NT2/D1 (cell line): Measurements from ENCODE around the gene PIGL.
A peak's percentile ranks its signal among the peaks of the same experiment; 100 is the strongest.
"Not testable (repeated sequence)": the region's sequence is repeated elsewhere in the genome, so short reads cannot be mapped to it uniquely, and the experiment has no call there.

ENCODE experiments used
- DNase-seq: peaks from one replicate; pipeline ENCODE4 v3.0.0-alpha.2; 2011; ENCODE audit warnings: low read depth, low spot score
- H3K27me3 ChIP-seq: 2 replicates; pipeline ENCODE4 v1.6.0; 2011; ENCODE audit warnings: mild to moderate bottlenecking; ENCODE audit not compliant: insufficient read length, insufficient read depth
- H3K36me3 ChIP-seq: 2 replicates; pipeline ENCODE4 v1.6.1; 2011; ENCODE audit warnings: mild to moderate bottlenecking, low read length, mixed read lengths; ENCODE audit not compliant: insufficient read depth, insufficient read length
- H3K4me1 ChIP-seq: 2 replicates; pipeline ENCODE4 v1.5.1; 2011; ENCODE audit not compliant: insufficient read depth, insufficient read length
- H3K4me3 ChIP-seq: 2 replicates; pipeline ENCODE4 v1.5.1; 2011; ENCODE audit warnings: low read depth; ENCODE audit not compliant: insufficient read length
- H3K9ac ChIP-seq: 2 replicates; pipeline ENCODE4 v1.6.0; 2011; ENCODE audit warnings: low read depth; ENCODE audit not compliant: insufficient read length
- H3K9me3 ChIP-seq: 2 replicates; pipeline ENCODE4 v1.5.1; 2011; ENCODE audit warnings: mild to moderate bottlenecking, low read length; ENCODE audit not compliant: insufficient read depth
- SUZ12 ChIP-seq: IDR thresholded peaks from 2 replicates; pipeline ENCODE4 v1.6.1; 2011; ENCODE audit not compliant: insufficient read length, insufficient read depth; ENCODE audit errors: extremely low read depth
- YY1 ChIP-seq: IDR thresholded peaks from 2 replicates; pipeline ENCODE4 v1.6.1; 2011; ENCODE audit not compliant: insufficient read length, insufficient read depth
- ZNF274 ChIP-seq: IDR thresholded peaks from 2 replicates; pipeline ENCODE4 v1.6.1; 2011; ENCODE audit warnings: mild to moderate bottlenecking, low read depth, low read length

The PIGL gene

DNA sequence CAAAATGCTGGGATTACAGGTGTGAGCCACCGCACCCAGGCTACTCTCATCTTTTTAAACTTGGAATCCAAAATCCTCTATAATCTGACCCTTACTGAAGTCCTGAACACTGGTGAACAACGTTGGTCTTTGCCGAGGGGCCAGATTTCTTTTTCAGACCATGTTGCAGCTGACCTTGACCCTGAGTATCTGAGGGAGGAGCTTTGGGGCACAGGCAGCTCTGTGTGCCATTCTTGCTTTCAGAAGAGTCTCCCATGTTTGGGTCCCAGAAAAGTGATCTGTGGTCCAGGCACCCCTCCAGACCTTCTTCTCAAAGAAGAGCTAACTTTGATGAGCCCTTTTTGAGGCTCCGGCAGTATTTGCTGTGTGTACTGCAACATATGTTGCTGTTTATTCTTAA lies 85.8 kb downstream of the PIGL start:
- DNase-seq: no peak
- Histone ChIP-seq H3K4me1 (peaks cover 2% of the 10 kb centered on the region), H3K9me3 (no peaks in the 10 kb centered on the region), H3K27me3 (no peaks in the 10 kb centered on the region), H3K36me3 (peaks cover 4% of the 10 kb centered on the region), H3K9ac (no peak overlapping the region), H3K4me3 (no peak overlapping the region)
- no peak for TF ChIP-seq SUZ12
- no peak for TF ChIP-seq ZNF274
- no peak for TF ChIP-seq YY1

DNA sequence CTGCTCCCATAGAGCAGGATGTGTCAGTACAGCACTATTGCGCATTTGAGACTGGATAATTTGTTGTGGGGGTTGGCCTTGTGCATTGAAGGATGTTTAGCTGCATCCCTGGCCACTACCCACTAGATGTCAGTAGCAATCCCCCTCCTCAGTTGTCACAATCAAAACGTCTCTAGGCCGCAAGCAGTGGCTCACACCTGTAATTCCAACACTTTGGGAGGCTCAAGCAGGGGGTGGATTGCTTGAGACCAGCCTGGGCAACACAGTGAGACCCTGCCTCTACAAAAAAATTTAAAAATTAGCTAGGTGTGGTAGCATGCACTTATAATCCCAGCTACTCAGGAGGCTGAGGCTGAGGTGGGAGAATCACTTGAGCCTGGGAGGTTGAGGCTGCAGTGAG lies 87.8 kb downstream of the PIGL start:
- TF ChIP-seq ZNF274 (no peak), YY1 (no peak), SUZ12 (no peak)
- H3K4me1 ChIP-seq: no peaks in the 10 kb centered on the region
- no peak overlapping the region for H3K9ac ChIP-seq
- DNase-seq: peak; percentile 36
- peaks cover 4% of the 10 kb centered on the region for H3K36me3 ChIP-seq
- H3K9me3 ChIP-seq: no peaks in the 10 kb centered on the region
- H3K4me3 ChIP-seq: no peak overlapping the region
- H3K27me3 ChIP-seq: no peaks in the 10 kb centered on the region

DNA sequence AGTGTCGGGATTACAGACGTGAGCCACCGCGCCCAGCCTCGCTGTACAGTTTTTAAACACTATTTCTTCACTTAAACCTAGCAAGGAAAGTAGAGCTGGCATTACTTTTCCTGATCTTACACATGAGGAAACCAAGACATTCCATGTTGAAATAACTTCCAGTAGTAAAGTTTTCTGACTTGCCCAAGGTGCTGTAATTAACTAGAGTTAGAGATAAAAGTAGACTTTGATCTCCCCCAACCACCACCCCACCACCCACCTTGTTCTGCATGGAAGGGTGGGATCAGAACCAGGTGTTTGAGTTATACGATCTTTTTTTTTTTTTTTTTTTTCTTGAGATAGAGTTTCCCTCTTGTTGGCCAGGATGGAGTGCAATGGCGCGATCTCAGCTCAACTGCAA lies 89.2 kb downstream of the PIGL start:
- peaks cover 7% of the 10 kb centered on the region; the same call in 1 of the 2 replicates for H3K9me3 ChIP-seq
- H3K27me3 ChIP-seq: no peaks in the 10 kb centered on the region
- H3K4me3 ChIP-seq: no peak overlapping the region
- H3K36me3 ChIP-seq: peaks cover 8% of the 10 kb centered on the region
- H3K9ac ChIP-seq: no peak overlapping the region
- no peaks in the 10 kb centered on the region for H3K4me1 ChIP-seq
- no peak for DNase-seq
- TF ChIP-seq ZNF274 (no peak), YY1 (no peak), SUZ12 (no peak)

DNA sequence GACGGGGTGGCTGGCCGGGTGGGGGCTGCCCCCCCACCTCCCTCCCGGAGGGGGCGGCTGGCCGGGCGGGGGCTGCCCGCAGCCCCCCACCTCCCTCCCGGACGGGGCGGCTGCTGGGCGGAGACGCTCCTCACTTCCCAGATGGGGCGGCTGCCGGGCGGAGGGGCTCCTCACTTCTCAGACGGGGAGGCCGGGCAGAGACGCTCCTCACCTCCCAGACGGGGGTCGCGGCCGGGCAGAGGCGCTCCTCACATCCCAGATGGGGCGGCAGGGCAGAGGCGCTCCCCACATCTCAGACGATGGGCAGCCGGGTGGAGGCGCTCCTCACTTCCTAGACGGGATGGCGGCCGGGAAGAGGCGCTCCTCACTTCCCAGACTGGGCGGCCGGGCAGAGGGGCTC lies 95.1 kb downstream of the PIGL start:
- not testable (repeated sequence) for H3K36me3 ChIP-seq, H3K27me3 ChIP-seq, H3K4me1 ChIP-seq, H3K4me3 ChIP-seq, H3K9ac ChIP-seq, DNase-seq
- peaks cover 20% of the 10 kb centered on the region; the same call in 1 of the 2 replicates for H3K9me3 ChIP-seq

DNA sequence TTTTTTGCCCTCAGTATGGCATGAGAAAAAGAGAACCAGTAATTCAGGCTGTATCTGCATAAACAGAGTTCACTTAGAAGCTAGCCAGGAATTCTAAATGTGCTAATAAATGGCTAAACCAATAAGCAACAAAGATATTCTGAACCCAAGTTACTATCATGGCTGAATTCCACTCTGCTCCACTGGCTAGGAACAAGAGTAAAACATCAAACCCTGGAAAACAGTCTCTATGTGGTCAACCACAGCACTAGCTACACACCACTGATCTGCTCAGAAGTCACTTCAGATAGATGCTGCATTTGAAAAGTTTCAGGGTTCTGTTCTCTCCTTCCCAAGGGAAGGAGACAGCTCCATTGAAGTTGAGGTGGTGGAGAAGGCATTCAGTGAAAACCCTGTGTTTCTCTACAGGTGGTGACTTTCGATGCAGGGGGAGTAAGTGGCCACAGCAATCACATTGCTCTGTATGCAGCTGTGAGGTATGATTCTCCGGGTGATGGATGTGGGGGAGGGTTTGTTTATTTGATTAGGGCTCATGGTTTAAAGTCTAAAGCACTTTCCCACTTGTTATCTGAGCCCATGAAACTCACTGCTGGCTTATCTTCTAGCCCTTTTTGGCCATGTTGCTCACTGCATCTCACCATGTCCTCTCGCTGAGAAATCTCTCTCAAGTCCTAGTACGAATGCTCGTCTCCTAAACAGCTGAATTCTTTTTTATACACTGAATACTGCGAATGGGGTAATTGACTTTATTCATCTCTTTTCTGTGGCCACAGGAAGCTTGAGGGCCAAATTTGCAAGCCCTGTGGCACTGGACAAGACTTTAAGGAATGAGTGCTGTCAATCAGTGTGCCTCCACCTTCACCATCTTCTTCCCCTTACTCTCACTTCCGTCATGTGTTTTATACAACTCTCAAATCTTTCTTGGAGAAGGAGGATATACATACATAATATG lies 96.4 kb downstream of the PIGL start:
- Histone ChIP-seq H3K9me3 (peaks cover 20% of the 10 kb centered on the region; the same call in 1 of the 2 replicates), H3K27me3 (no peaks in the 10 kb centered on the region), H3K36me3 (peaks cover 8% of the 10 kb centered on the region), H3K9ac (no peak overlapping the region), H3K4me1 (no peaks in the 10 kb centered on the region), H3K4me3 (no peak overlapping the region)
- TF ChIP-seq SUZ12: no peak
- DNase-seq: no peak

DNA sequence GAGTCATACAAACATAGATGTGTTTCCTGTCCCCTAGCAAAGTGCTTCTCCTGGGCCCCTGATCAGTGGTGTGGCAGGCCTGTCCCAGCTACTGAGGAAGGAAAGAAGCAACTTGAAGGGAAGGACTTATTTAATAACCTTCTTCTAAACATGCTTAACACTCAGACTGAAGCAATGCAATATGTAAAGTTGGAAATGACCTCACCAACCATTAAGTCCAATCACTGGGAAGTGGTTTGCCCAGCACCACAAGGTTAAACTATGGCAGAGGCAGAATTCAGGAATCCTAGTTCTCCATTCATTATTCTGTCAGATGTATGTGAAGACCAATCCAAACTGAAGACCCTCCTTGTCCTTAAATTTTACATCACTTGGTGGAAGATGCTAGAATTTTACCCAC lies 97.2 kb downstream of the PIGL start:
- H3K4me3 ChIP-seq: no peak overlapping the region
- no peak for DNase-seq
- no peak for TF ChIP-seq SUZ12
- TF ChIP-seq ZNF274: no peak
- TF ChIP-seq YY1: no peak
- peaks cover 20% of the 10 kb centered on the region; the same call in 1 of the 2 replicates for H3K9me3 ChIP-seq
- no peaks in the 10 kb centered on the region for H3K4me1 ChIP-seq
- H3K9ac ChIP-seq: no peak overlapping the region
- no peaks in the 10 kb centered on the region for H3K27me3 ChIP-seq
- peaks cover 8% of the 10 kb centered on the region for H3K36me3 ChIP-seq

DNA sequence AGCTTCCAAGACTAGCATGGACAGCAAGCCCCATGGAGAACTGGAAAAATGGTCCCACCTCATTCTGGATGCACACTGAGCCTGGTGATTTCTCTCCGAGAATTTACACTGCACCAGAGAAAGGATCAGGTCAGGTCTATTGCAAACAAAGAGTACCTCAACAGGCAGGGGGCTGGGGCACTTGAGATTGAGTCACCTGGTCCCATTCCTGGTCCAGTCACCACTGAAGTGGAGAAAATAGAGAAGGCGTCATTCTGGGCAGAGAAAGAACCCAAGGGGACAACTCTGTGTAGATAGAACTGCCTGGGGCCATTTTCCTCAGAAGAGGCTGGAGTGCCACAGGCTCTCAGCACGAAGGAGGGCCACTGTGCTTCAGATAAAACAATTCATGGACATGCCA lies 97.8 kb downstream of the PIGL start:
- H3K9ac ChIP-seq: no peak overlapping the region
- H3K4me3 ChIP-seq: no peak overlapping the region
- no peaks in the 10 kb centered on the region for H3K27me3 ChIP-seq
- H3K9me3 ChIP-seq: peaks cover 20% of the 10 kb centered on the region; the same call in 1 of the 2 replicates
- DNase-seq: no peak
- H3K4me1 ChIP-seq: no peaks in the 10 kb centered on the region
- peaks cover 8% of the 10 kb centered on the region for H3K36me3 ChIP-seq
- TF ChIP-seq ZNF274 (no peak), YY1 (no peak), SUZ12 (no peak)
